KMS-11 (cell line): ENCODE results near the gene ARHGAP19.

ENCODE experiments used
- H2AFZ ChIP-seq: fragments of 200-600 bp; sonication (generic); 2 replicates; pipeline ENCODE4 v1.6.1; 2016; ENCODE audit warnings: antibody characterized with exemption, mixed run types, low read depth
- H3K27ac ChIP-seq: fragments of 200-600 bp; sonication (generic); 2 replicates; pipeline ENCODE4 v1.6.1; 2016; ENCODE audit warnings: mild to moderate bottlenecking, mixed run types
- H3K27me3 ChIP-seq: fragments of 200-600 bp; sonication (generic); 2 replicates; pipeline ENCODE4 v1.6.1; 2017; ENCODE audit warnings: mild to moderate bottlenecking, low read depth, mixed run types, moderate library complexity; ENCODE audit not compliant: insufficient read depth
- H3K36me3 ChIP-seq: fragments of 200-600 bp; sonication (generic); 2 replicates; pipeline ENCODE4 v1.6.1; 2017; ENCODE audit warnings: mild to moderate bottlenecking, mixed run types; ENCODE audit not compliant: insufficient read depth
- H3K4me1 ChIP-seq: fragments of 200-600 bp; sonication (generic); 2 replicates; pipeline ENCODE4 v1.6.1; 2016; ENCODE audit warnings: mild to moderate bottlenecking, low read depth, mixed run types; ENCODE audit not compliant: poor library complexity, severe bottlenecking
- H3K4me2 ChIP-seq: fragments of 200-600 bp; sonication (generic); 2 replicates; pipeline ENCODE4 v1.7.0; 2016; ENCODE audit warnings: mild to moderate bottlenecking, mixed run types
- H3K4me3 ChIP-seq: fragments of 200-600 bp; sonication (generic); IDR thresholded peaks from 2 replicates; pipeline ENCODE4 v1.6.1; 2017; ENCODE audit warnings: low read depth, low read length, mixed read lengths; ENCODE audit not compliant: insufficient read depth
- H3K79me2 ChIP-seq: fragments of 200-600 bp; sonication (generic); 2 replicates; pipeline ENCODE4 v1.6.1; 2016; ENCODE audit warnings: low read depth, mixed run types; ENCODE audit not compliant: insufficient read depth
- H3K9ac ChIP-seq: fragments of 200-600 bp; sonication (generic); 2 replicates; pipeline ENCODE4 v1.6.1; 2016; ENCODE audit warnings: mild to moderate bottlenecking, mixed run types
- H4K20me1 ChIP-seq: fragments of 200-600 bp; sonication (generic); 2 replicates; pipeline ENCODE4 v1.6.1; 2016; ENCODE audit warnings: mild to moderate bottlenecking, mixed run types; ENCODE audit not compliant: insufficient read depth
- CTCF ChIP-seq: fragments of 200-600 bp; sonication (generic); conservative IDR thresholded peaks from 2 replicates; pipeline ENCODE4 v1.6.1; 2017; ENCODE audit warnings: low read depth, mild to moderate bottlenecking, antibody characterized with exemption, low read length, moderate library complexity, mixed read lengths

The ARHGAP19 gene

GRCh38 chr10:97311111-97311626 is 18.7 kb upstream of the ARHGAP19 start:
- peaks cover 10% of the 10 kb centered on the region for H3K4me1 ChIP-seq
- no peak overlapping the region for H3K9ac ChIP-seq
- H3K4me3 ChIP-seq, result no peak overlapping the region
- H4K20me1 ChIP-seq, result no peaks in the 10 kb centered on the region
- no peak overlapping the region for H2AFZ ChIP-seq
- H3K27ac ChIP-seq, result no peak overlapping the region
- H3K36me3 ChIP-seq, result no peaks in the 10 kb centered on the region
- H3K4me2 ChIP-seq, result no peak overlapping the region
- H3K79me2 ChIP-seq, result no peaks in the 10 kb centered on the region
- no peak for TF ChIP-seq CTCF
- H3K27me3 ChIP-seq, result no peaks in the 10 kb centered on the region

GRCh38 chr10:97307866-97308780 is 15.7 kb upstream of the ARHGAP19 start:
- Histone ChIP-seq H4K20me1 (no peaks in the 10 kb centered on the region), H3K9ac (no peak overlapping the region), H3K36me3 (no peaks in the 10 kb centered on the region), H3K27ac (no peak overlapping the region), H3K4me3 (no peak overlapping the region), H3K79me2 (no peaks in the 10 kb centered on the region), H3K4me1 (peaks cover 6% of the 10 kb centered on the region), H3K27me3 (no peaks in the 10 kb centered on the region), H2AFZ (no peak overlapping the region), H3K4me2 (no peak overlapping the region)
- TF ChIP-seq CTCF, result no peak

GRCh38 chr10:97307441-97307840 is 15.0 kb upstream of the ARHGAP19 start:
- TF ChIP-seq CTCF, result no peak

GRCh38 chr10:97302088-97302791 is 9.8 kb upstream of the ARHGAP19 start:
- Histone ChIP-seq H3K27me3 (no peaks in the 10 kb centered on the region), H3K4me3 (no peak overlapping the region)

More at GRCh38 chr10:97307441-97307840, 15.0 kb upstream of the ARHGAP19 start:
- Histone ChIP-seq H2AFZ (no peak overlapping the region), H3K4me3 (no peak overlapping the region), H3K4me2 (no peak overlapping the region), H3K9ac (no peak overlapping the region), H3K27ac (no peak overlapping the region), H3K36me3 (no peaks in the 10 kb centered on the region), H4K20me1 (no peaks in the 10 kb centered on the region), H3K79me2 (no peaks in the 10 kb centered on the region), H3K27me3 (no peaks in the 10 kb centered on the region), H3K4me1 (no peaks in the 10 kb centered on the region)

More at GRCh38 chr10:97302088-97302791, 9.8 kb upstream of the ARHGAP19 start:
- H4K20me1 ChIP-seq, result no peaks in the 10 kb centered on the region
- H2AFZ ChIP-seq, result no peak overlapping the region
- H3K4me1 ChIP-seq, result peaks cover 4% of the 10 kb centered on the region
- H3K9ac ChIP-seq, result no peak overlapping the region
- no peak for TF ChIP-seq CTCF
- no peaks in the 10 kb centered on the region for H3K79me2 ChIP-seq
- no peak overlapping the region for H3K4me2 ChIP-seq
- H3K36me3 ChIP-seq, result no peaks in the 10 kb centered on the region
- no peak overlapping the region for H3K27ac ChIP-seq
